ENCODE results near the gene CDH23. TPM values are rescaled to one million over a fixed set of nuclear protein-coding genes. Genes with fewer than 3 reads are reported as not detected.

CDH23 gene
- total RNA-seq, 2 donors from 2014 or later = 0.06 TPM; not detected in 1

GRCh38 chr10:71744897-71745663 lies 348.4 kb downstream of the CDH23 start:
- no peaks in the 10 kb centered on the region for H3K27me3 Mint-ChIP-seq
- DNase-seq (ENCODE audit: low spot score) (no peak), ATAC-seq (no peak)
- no peaks in the 10 kb centered on the region for H3K36me3 Mint-ChIP-seq
- no peaks in the 10 kb centered on the region for H3K9me3 Mint-ChIP-seq
- H3K4me3 Mint-ChIP-seq = no peak overlapping the region
- peak overlapping the region; percentile 4 to 97 for H3K27ac Mint-ChIP-seq
- H3K4me1 Mint-ChIP-seq (ENCODE audit: low read depth in 2 of 2) = peaks cover 77 to 83% of the 10 kb centered on the region in 2 donors

- no peaks in the 10 kb centered on the region for H3K9me3 Mint-ChIP-seq
- H3K36me3 Mint-ChIP-seq = no peaks in the 10 kb centered on the region
- ATAC-seq = no peak
- H3K27ac Mint-ChIP-seq = peak overlapping the region; percentile 97 to 99
- H3K4me3 Mint-ChIP-seq = no peak overlapping the region
- H3K27me3 Mint-ChIP-seq = no peaks in the 10 kb centered on the region
- DNase-seq (ENCODE audit: low spot score) = no peak
- peaks cover 77 to 84% of the 10 kb centered on the region in 2 donors for H3K4me1 Mint-ChIP-seq (ENCODE audit: low read depth in 2 of 2)
These were observed 349.0 kb downstream of the CDH23 start for GRCh38 chr10:71745664-71746250.

GRCh38 chr10:71746344-71747037 lies 349.8 kb downstream of the CDH23 start:
- Mint-ChIP-seq H3K9me3 (no peaks in the 10 kb centered on the region), H3K4me3 (no peak overlapping the region), H3K4me1 (ENCODE audit: low read depth in 2 of 2) (peaks cover 73 to 80% of the 10 kb centered on the region in 2 donors), H3K27ac (peak overlapping the region; percentile 97 to 99), H3K36me3 (no peaks in the 10 kb centered on the region), H3K27me3 (no peaks in the 10 kb centered on the region)
- ATAC-seq (no peak), DNase-seq (ENCODE audit: low spot score) (no peak)

GRCh38 chr10:71747039-71747531 lies 350.4 kb downstream of the CDH23 start:
- no peak for DNase-seq (ENCODE audit: low spot score)
- peaks cover 71 to 78% of the 10 kb centered on the region in 2 donors for H3K4me1 Mint-ChIP-seq (ENCODE audit: low read depth in 2 of 2)
- H3K9me3 Mint-ChIP-seq = no peaks in the 10 kb centered on the region
- ATAC-seq = no peak
- H3K36me3 Mint-ChIP-seq = no peaks in the 10 kb centered on the region
- peak overlapping the region; percentile 45 for H3K4me3 Mint-ChIP-seq
- no peaks in the 10 kb centered on the region for H3K27me3 Mint-ChIP-seq
- peak overlapping the region; percentile 97 to 99 for H3K27ac Mint-ChIP-seq

GRCh38 chr10:71747551-71748523 lies 351.1 kb downstream of the CDH23 start:
- ATAC-seq (no peak), DNase-seq (ENCODE audit: low spot score) (no peak)
- Mint-ChIP-seq H3K27ac (peak overlapping the region; percentile 97 to 99), H3K36me3 (no peaks in the 10 kb centered on the region), H3K9me3 (no peaks in the 10 kb centered on the region), H3K4me3 (peak overlapping the region; percentile 89), H3K27me3 (no peaks in the 10 kb centered on the region), H3K4me1 (ENCODE audit: low read depth in 2 of 2) (peaks cover 71 to 78% of the 10 kb centered on the region in 2 donors)

- Mint-ChIP-seq H3K36me3 (no peaks in the 10 kb centered on the region), H3K4me3 (peak overlapping the region; percentile 89), H3K9me3 (no peaks in the 10 kb centered on the region), H3K4me1 (ENCODE audit: low read depth in 2 of 2) (peaks cover 77 to 82% of the 10 kb centered on the region in 2 donors), H3K27ac (peak overlapping the region; percentile 97 to 99), H3K27me3 (no peaks in the 10 kb centered on the region)
- DNase-seq (ENCODE audit: low spot score) (peak; percentile 81), ATAC-seq (peak; percentile 90 to 92)
These were observed 352.0 kb downstream of the CDH23 start for GRCh38 chr10:71748671-71749191.

GRCh38 chr10:71749396-71749795 lies 352.7 kb downstream of the CDH23 start:
- Mint-ChIP-seq H3K4me1 (ENCODE audit: low read depth in 2 of 2) (peaks cover 80 to 87% of the 10 kb centered on the region in 2 donors), H3K27me3 (no peaks in the 10 kb centered on the region), H3K27ac (peak overlapping the region; percentile 97 to 99), H3K36me3 (no peaks in the 10 kb centered on the region), H3K9me3 (no peaks in the 10 kb centered on the region), H3K4me3 (peak overlapping the region; percentile 89)
- ATAC-seq (no peak), DNase-seq (ENCODE audit: low spot score) (no peak)

- no peak for DNase-seq (ENCODE audit: low spot score)
- Mint-ChIP-seq H3K4me1 (ENCODE audit: low read depth in 2 of 2) (peaks cover 74 to 85% of the 10 kb centered on the region in 2 donors), H3K36me3 (no peaks in the 10 kb centered on the region), H3K9me3 (no peaks in the 10 kb centered on the region), H3K4me3 (peak overlapping the region; percentile 51), H3K27ac (peak overlapping the region; percentile 97 to 99), H3K27me3 (no peaks in the 10 kb centered on the region)
- ATAC-seq = no peak
These were observed 353.6 kb downstream of the CDH23 start for GRCh38 chr10:71750124-71750841.

GRCh38 chr10:71750986-71751385 lies 354.3 kb downstream of the CDH23 start:
- Mint-ChIP-seq H3K27ac (peak overlapping the region; percentile 97 to 99), H3K36me3 (no peaks in the 10 kb centered on the region), H3K4me1 (ENCODE audit: low read depth in 2 of 2) (peaks cover 70 to 78% of the 10 kb centered on the region in 2 donors), H3K4me3 (peak overlapping the region; percentile 51), H3K27me3 (no peaks in the 10 kb centered on the region), H3K9me3 (no peaks in the 10 kb centered on the region)
- ATAC-seq (no peak), DNase-seq (ENCODE audit: low spot score) (no peak)

- peaks cover 71 to 78% of the 10 kb centered on the region in 2 donors for H3K4me1 Mint-ChIP-seq (ENCODE audit: low read depth in 2 of 2)
- H3K36me3 Mint-ChIP-seq = no peaks in the 10 kb centered on the region
- H3K4me3 Mint-ChIP-seq = peak overlapping the region; percentile 8
- no peak for ATAC-seq
- peak overlapping the region; percentile 85 to 99 for H3K27ac Mint-ChIP-seq
- H3K9me3 Mint-ChIP-seq = no peaks in the 10 kb centered on the region
- no peaks in the 10 kb centered on the region for H3K27me3 Mint-ChIP-seq
- no peak for DNase-seq (ENCODE audit: low spot score)
These were observed 354.9 kb downstream of the CDH23 start for GRCh38 chr10:71751515-71752224.

GRCh38 chr10:71752391-71753090 lies 355.8 kb downstream of the CDH23 start:
- Mint-ChIP-seq H3K27me3 (no peaks in the 10 kb centered on the region), H3K4me3 (peak overlapping the region; percentile 48), H3K9me3 (no peaks in the 10 kb centered on the region), H3K36me3 (no peaks in the 10 kb centered on the region), H3K27ac (peak overlapping the region; percentile 85 to 99), H3K4me1 (ENCODE audit: low read depth in 2 of 2) (peaks cover 65 to 72% of the 10 kb centered on the region in 2 donors)
- ATAC-seq = peak; percentile 14 to 33
- DNase-seq (ENCODE audit: low spot score) = no peak

All from natural killer cell treated with Interleukin-12 subunit alpha and Interleukin-12 subunit beta and Interleukin-15 and Interleukin-18, amount 100 ng/mL, for 72 hours (primary cell).